K562 (cell line): ENCODE results near the gene DSPP. TPM values are rescaled to one million over a fixed set of nuclear protein-coding genes. Genes with fewer than 3 reads are reported as not detected.

Experiments used
- ATAC-seq: fragments of 200-7000 bp; cut with Tn5 transposase; 3 replicates; pipeline ENCODE4 v1.9.1; 2020; ENCODE audit warnings: moderate library complexity
- BruUV-seq: library from RNA; stranded (reverse); fragments of 400-500 nt; replicated peaks from 2 replicates; lab custom pipeline; 2021; lab: Mats Ljungman, UMichigan
- CTCF ChIA-PET: fragments of 300-600 bp; formaldehyde crosslinking; extraction: SDS; loops from one replicate; lab custom pipeline; 2021; ENCODE audit warnings: low intra/inter-chr PET ratio; lab: Yijun Ruan, JAX
- POLR2A ChIA-PET: fragments of 300-600, 350-650 bp; sonication (Branson Sonifier 250); formaldehyde crosslinking; extraction: SDS; loops from one replicate; lab custom pipeline; 2021; ENCODE audit warnings: antibody characterized with exemption, inconsistent platforms; lab: Yijun Ruan, JAX
- DNase-seq, 4 experiments: peaks; one replicate each; pipeline versions ENCODE4 v3.0.0 to v3.0.0-alpha.2; 2011 to 2018; ENCODE audit warnings: low spot score in 3 of 4, mixed read lengths in 3 of 4; ENCODE audit errors: extremely low read depth in 1 of 4
- FAIRE-seq: peaks from 2 replicates; lab custom pipeline; 2011; peaks lifted over from hg19 to GRCh38; lab: Jason Lieb, UNC
- H2AFZ ChIP-seq: 2 replicates; pipeline ENCODE4 v1.6.0; 2011; ENCODE audit warnings: low read depth, low read length, control low read depth, inconsistent platforms
- H3K27ac ChIP-seq: fragments of 200-600 bp; 3 replicates; pipeline ENCODE4 v1.8.0; 2011; ENCODE audit warnings: low read depth, mild to moderate bottlenecking, control low read depth, inconsistent platforms, low read length, moderate library complexity, mixed read lengths; ENCODE audit errors: extremely low read depth
- H3K27me3 ChIP-seq, 2 experiments: fragments of 300-600 bp in 1 of 2; 2 replicates in 1 of 2; 3 replicates in 1 of 2; pipeline versions ENCODE4 v1.6.0 to v1.8.0; 2011; ENCODE audit warnings: inconsistent platforms in 2 of 2, low read length in 2 of 2, mild to moderate bottlenecking in 1 of 2, mixed read lengths in 1 of 2, moderate library complexity in 1 of 2; ENCODE audit not compliant: control insufficient read depth in 2 of 2, insufficient read depth in 2 of 2
- H3K36me3 ChIP-seq: fragments of 300-600 bp; 3 replicates; pipeline ENCODE4 v1.8.0; 2011; ENCODE audit warnings: mild to moderate bottlenecking, low read length, inconsistent platforms; ENCODE audit not compliant: control insufficient read depth, insufficient read depth
- H3K4me1 ChIP-seq, 2 experiments: fragments of 200-600 bp in 1 of 2; replicated peaks in 1 of 2; 2 replicates in 1 of 2; 3 replicates in 1 of 2; pipeline versions ENCODE4 v1.5.1 to v1.8.0; 2011; ENCODE audit warnings: inconsistent platforms in 2 of 2, low read length in 2 of 2, mild to moderate bottlenecking in 1 of 2, mixed read lengths in 1 of 2, moderate library complexity in 1 of 2; ENCODE audit not compliant: control insufficient read depth in 2 of 2, insufficient read depth in 2 of 2
- H3K4me2 ChIP-seq: 2 replicates; pipeline ENCODE4 v1.6.1; 2011; ENCODE audit warnings: low read length, control low read depth, inconsistent platforms, mixed read lengths; ENCODE audit not compliant: insufficient read depth
- H3K4me3 ChIP-seq: fragments of 200-600 bp; sonication (generic), shearing (Covaris generic); 2 replicates; pipeline ENCODE4 v1.5.1; 2016; ENCODE audit warnings: control low read depth, inconsistent platforms
- H3K79me2 ChIP-seq: fragments of 200-600 bp; 3 replicates; pipeline ENCODE4 v1.8.0; 2011; ENCODE audit warnings: low read length, inconsistent platforms; ENCODE audit not compliant: control insufficient read depth, insufficient read depth
- H3K9ac ChIP-seq, 2 experiments: 2 replicates each; pipeline versions ENCODE4 v1.6.0 to v1.6.1; 2011; ENCODE audit warnings: low read depth in 2 of 2, low read length in 2 of 2, control low read depth in 1 of 2, inconsistent platforms in 1 of 2, mild to moderate bottlenecking in 1 of 2, mixed read lengths in 1 of 2; ENCODE audit not compliant: insufficient read depth in 1 of 2
- H3K9me1 ChIP-seq: one replicate; pipeline ENCODE4 v1.6.0; 2011; ENCODE audit warnings: inconsistent platforms, mild to moderate bottlenecking, low read length, moderate library complexity; ENCODE audit not compliant: control insufficient read depth, insufficient read depth
- H3K9me3 ChIP-seq: replicated peaks from 2 replicates; pipeline ENCODE4 v1.5.1; 2011; ENCODE audit warnings: low read depth, low read length, inconsistent platforms; ENCODE audit not compliant: control insufficient read depth, insufficient read depth
- H4K20me1 ChIP-seq: replicated peaks from 2 replicates; pipeline ENCODE4 v1.6.1; 2011; ENCODE audit warnings: low read length, inconsistent platforms, mixed read lengths; ENCODE audit not compliant: control insufficient read depth, insufficient read depth
- ARID3B ChIP-seq: fragments of 250-450 bp; sonication (Bioruptor Pico); IDR thresholded peaks from 2 replicates; pipeline ENCODE4 v1.4.0; 2020; ENCODE audit warnings: borderline replicate concordance
- FOSL1 ChIP-seq: fragments of 200-800 bp; sonication (Bioruptor generic); conservative IDR thresholded peaks from 2 replicates; pipeline ENCODE4 v1.6.1; 2016; ENCODE audit warnings: missing genetic modification characterization, missing compliant biosample characterization
- GATAD2B ChIP-seq: fragments of 450-650 bp; IDR thresholded peaks from 2 replicates; pipeline ENCODE4 v1.6.1; 2017; ENCODE audit warnings: mild to moderate bottlenecking, borderline replicate concordance
- JUN ChIP-seq, 2 experiments: sonication (generic) in 1 of 2; formaldehyde crosslinking in 1 of 2; IDR thresholded peaks; 2 replicates each; pipeline versions ENCODE4 v1.6.1 to v1.8.0; 2012 to 2022; ENCODE audit warnings: borderline replicate concordance in 2 of 2, mild to moderate bottlenecking in 2 of 2, improper control_type of control experiment in 1 of 2, low read depth in 1 of 2, low read length in 1 of 2, missing genetic modification reagents in 1 of 2
- LARP7 ChIP-seq: fragments of 450-650 bp; IDR thresholded peaks from 2 replicates; pipeline ENCODE4 v1.6.1; 2016
- MCM5 ChIP-seq: fragments of 450-650 bp; IDR thresholded peaks from 2 replicates; pipeline ENCODE4 v1.6.1; 2016; ENCODE audit warnings: low read depth
- PKNOX1 ChIP-seq: fragments of 450-650 bp; IDR thresholded peaks from 2 replicates; pipeline ENCODE4 v1.6.1; 2016
- PRPF4 ChIP-seq: fragments of 200-400 bp; formaldehyde crosslinking; IDR thresholded peaks from one replicate; pipeline ENCODE4 v1.6.1; 2017; ENCODE audit warnings: low read length, low read depth, mild to moderate bottlenecking; ENCODE audit not compliant: insufficient read depth, poor library complexity, severe bottlenecking
- ZNF695 ChIP-seq: fragments of 450-650 bp; formaldehyde crosslinking; IDR thresholded peaks from 2 replicates; pipeline ENCODE4 v1.4.0; 2020; ENCODE audit warnings: mild to moderate bottlenecking, moderate library complexity
- WGBS: fragments of 100-300 bp; shearing (Covaris generic); methylation state at CpG from one replicate; pipeline ENCODE4 v1.1.6; 2016; ENCODE audit warnings: low coverage, mixed read lengths; ENCODE audit not compliant: insufficient coverage; ENCODE audit errors: missing lambda C conversion rate; 5-methylcytosine and 5-hydroxymethylcytosine counted together
- in situ Hi-C: fragments of 300-500 bp; cut with MboI; formaldehyde crosslinking; loops from 4 replicates; pipeline ENCODE4 v1.15.0; 2018; ENCODE audit warnings: inconsistent platforms, mixed read lengths
- intact Hi-C: fragments of 100-400 bp; cut with micrococcal nuclease; formaldehyde crosslinking; loops from 2 replicates; pipeline ENCODE4 v1.14.2; 2022
- polyA plus RNA-seq, 8 experiments: library from polyadenylated mRNA; depleted of rRNA in 4 of 8; stranded (reverse) in 5 of 8; unstranded in 3 of 8; fragments of >200 nt; fragmentation: Nextera tagmentation in 2 of 8; fragmentation: Illumina TruSeq in 1 of 8; extraction: Ambion mirVana in 2 of 8; extraction: Trizol in 1 of 8; gene quantifications; 2 replicates each; pipeline versions ENCODE4 v1.2.1 to v1.2.3, GENCODE V29; 2011 to 2014; ENCODE audit warnings: inconsistent platforms in 1 of 8, missing spikeins in 1 of 8
- total RNA-seq, 7 experiments: library from RNA; depleted of rRNA in 6 of 7; stranded (reverse); fragments of >200 nt in 6 of 7; fragmentation: Illumina TruSeq in 2 of 7; extraction: Trizol in 2 of 7; gene quantifications; 2 replicates each; pipeline versions ENCODE4 v1.2.1 to v1.2.3, GENCODE V29; 2011 to 2021; ENCODE audit warnings: low replicate concordance in 1 of 7
- TF ChIP-seq, protein P1 (sequence below): fragments of 150-350 bp; conservative IDR thresholded peaks from 2 replicates; pipeline ENCODE4 v1.6.1; 2014; ENCODE audit warnings: low read length
- TF ChIP-seq, protein P2 (sequence below): sonication (generic); formaldehyde crosslinking; IDR thresholded peaks from 2 replicates; pipeline ENCODE4 v1.8.0; 2022; ENCODE audit warnings: mild to moderate bottlenecking, missing genetic modification reagents, borderline replicate concordance

Gene DSPP
- total and polyA plus RNA-seq, 9 of the 15 experiments (the other 6 are each of a cell fraction or from before 2014, with no cell fraction given), result not detected

GRCh38 chr4:87614292-87614890 is 6.1 kb downstream of the DSPP start:
- BruUV-seq, result no TSS peak
- no peaks in the 10 kb centered on the region for H3K9me1 ChIP-seq

More at GRCh38 chr4:87614292-87614890, 6.1 kb downstream of the DSPP start:
- ChIA-PET CTCF (no interaction called here), POLR2A (no interaction called here)
- in situ Hi-C loops, result no loop called here
- no peak overlapping the region for H3K9ac ChIP-seq
- ATAC-seq (no peak), DNase-seq (no peak), FAIRE-seq (no peak)
- H3K4me1 ChIP-seq, result no peaks in the 10 kb centered on the region
- intact Hi-C loops, result no loop called here
- no peaks in the 10 kb centered on the region for H3K79me2 ChIP-seq
- H3K27ac ChIP-seq, result no peak overlapping the region
- H3K36me3 ChIP-seq, result no peaks in the 10 kb centered on the region
- no peak overlapping the region for H3K4me2 ChIP-seq
- 8% methylated on average over 4 of the region's 4 CpGs for WGBS
- no peak for TF ChIP-seq MCM5
- no peak for TF ChIP-seq PRPF4
- TF ChIP-seq FOSL1 (tag), result no peak
- no peak for TF ChIP-seq PKNOX1
- no peak for TF ChIP-seq LARP7
- no peak for TF ChIP-seq ZNF695 (CRISPR knock-in tag)
- no peak for TF ChIP-seq ARID3B
- no peak for TF ChIP-seq JUN (IDR thresholded peaks at IDR 0.05; ENCODE audit: borderline replicate concordance, low read depth, low read length)
- no peak for TF ChIP-seq JUN (CRISPR knock-in tag; IDR thresholded peaks at IDR 0.05; ENCODE audit: borderline replicate concordance)
- TF ChIP-seq, protein P1, sequence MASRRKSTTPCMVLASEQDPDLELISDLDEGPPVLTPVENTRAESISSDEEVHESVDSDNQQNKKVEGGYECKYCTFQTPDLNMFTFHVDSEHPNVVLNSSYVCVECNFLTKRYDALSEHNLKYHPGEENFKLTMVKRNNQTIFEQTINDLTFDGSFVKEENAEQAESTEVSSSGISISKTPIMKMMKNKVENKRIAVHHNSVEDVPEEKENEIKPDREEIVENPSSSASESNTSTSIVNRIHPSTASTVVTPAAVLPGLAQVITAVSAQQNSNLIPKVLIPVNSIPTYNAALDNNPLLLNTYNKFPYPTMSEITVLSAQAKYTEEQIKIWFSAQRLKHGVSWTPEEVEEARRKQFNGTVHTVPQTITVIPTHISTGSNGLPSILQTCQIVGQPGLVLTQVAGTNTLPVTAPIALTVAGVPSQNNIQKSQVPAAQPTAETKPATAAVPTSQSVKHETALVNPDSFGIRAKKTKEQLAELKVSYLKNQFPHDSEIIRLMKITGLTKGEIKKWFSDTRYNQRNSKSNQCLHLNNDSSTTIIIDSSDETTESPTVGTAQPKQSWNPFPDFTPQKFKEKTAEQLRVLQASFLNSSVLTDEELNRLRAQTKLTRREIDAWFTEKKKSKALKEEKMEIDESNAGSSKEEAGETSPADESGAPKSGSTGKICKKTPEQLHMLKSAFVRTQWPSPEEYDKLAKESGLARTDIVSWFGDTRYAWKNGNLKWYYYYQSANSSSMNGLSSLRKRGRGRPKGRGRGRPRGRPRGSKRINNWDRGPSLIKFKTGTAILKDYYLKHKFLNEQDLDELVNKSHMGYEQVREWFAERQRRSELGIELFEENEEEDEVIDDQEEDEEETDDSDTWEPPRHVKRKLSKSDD, result no peak
- TF ChIP-seq GATAD2B, result no peak
- TF ChIP-seq, protein P2, sequence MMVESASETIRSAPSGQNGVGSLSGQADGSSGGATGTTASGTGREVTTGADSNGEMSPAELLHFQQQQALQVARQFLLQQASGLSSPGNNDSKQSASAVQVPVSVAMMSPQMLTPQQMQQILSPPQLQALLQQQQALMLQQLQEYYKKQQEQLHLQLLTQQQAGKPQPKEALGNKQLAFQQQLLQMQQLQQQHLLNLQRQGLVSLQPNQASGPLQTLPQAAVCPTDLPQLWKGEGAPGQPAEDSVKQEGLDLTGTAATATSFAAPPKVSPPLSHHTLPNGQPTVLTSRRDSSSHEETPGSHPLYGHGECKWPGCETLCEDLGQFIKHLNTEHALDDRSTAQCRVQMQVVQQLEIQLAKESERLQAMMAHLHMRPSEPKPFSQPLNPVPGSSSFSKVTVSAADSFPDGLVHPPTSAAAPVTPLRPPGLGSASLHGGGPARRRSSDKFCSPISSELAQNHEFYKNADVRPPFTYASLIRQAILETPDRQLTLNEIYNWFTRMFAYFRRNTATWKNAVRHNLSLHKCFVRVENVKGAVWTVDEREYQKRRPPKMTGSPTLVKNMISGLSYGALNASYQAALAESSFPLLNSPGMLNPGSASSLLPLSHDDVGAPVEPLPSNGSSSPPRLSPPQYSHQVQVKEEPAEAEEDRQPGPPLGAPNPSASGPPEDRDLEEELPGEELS (CRISPR knock-in tag), result no peak
- no peak overlapping the region for H3K4me3 ChIP-seq
- peaks cover 8% of the 10 kb centered on the region; the same call in 1 of the 2 replicates for H3K9me3 ChIP-seq
- H2AFZ ChIP-seq, result no peak overlapping the region
- no peaks in the 10 kb centered on the region; a peak in 1 of 5 replicates for H3K27me3 ChIP-seq
- no peaks in the 10 kb centered on the region for H4K20me1 ChIP-seq
